Stimulated activated CD4-positive, alpha-beta T cell treated with anti-CD3 and anti-CD28 coated beads, TNF-alpha, amount 100 ng/mL, for 24 hours (primary cell): Measurements from ENCODE around the gene FOXC1.

Experiments used
- DNase-seq, 3 experiments: peaks; one replicate each; pipeline ENCODE4 v3.0.0-alpha.2; 2020; ENCODE audit warnings: low read depth in 3 of 3

Gene FOXC1

GRCh38 chr6:1643830-1644445, 34.2 kb downstream of the FOXC1 start:
- no peak for DNase-seq

GRCh38 chr6:1644516-1645060, 34.9 kb downstream of the FOXC1 start:
- DNase-seq = no peak

- no peak for DNase-seq
Measured at GRCh38 chr6:1645466-1646185, 35.9 kb downstream of the FOXC1 start.

GRCh38 chr6:1651362-1651761, 41.6 kb downstream of the FOXC1 start:
- DNase-seq = no peak

- DNase-seq = no peak
Measured at GRCh38 chr6:1652842-1653241, 43.1 kb downstream of the FOXC1 start.

- no peak for DNase-seq
Measured at GRCh38 chr6:1654054-1654453, 44.3 kb downstream of the FOXC1 start.

- DNase-seq = no peak
Measured at GRCh38 chr6:1657116-1657770, 47.5 kb downstream of the FOXC1 start.

GRCh38 chr6:1657771-1658165, 48.1 kb downstream of the FOXC1 start:
- DNase-seq = no peak

GRCh38 chr6:1658212-1659005, 48.7 kb downstream of the FOXC1 start:
- no peak for DNase-seq

- DNase-seq = no peak
Measured at GRCh38 chr6:1659816-1660215, 50.1 kb downstream of the FOXC1 start.

GRCh38 chr6:1662534-1662933, 52.8 kb downstream of the FOXC1 start:
- DNase-seq = no peak
